ENCODE measurements around the gene TSSK2.

TSSK2 gene

GRCh38 chr22:19131685-19132015 lies 542 bp downstream of the TSSK2 start:
- POLR2A ChIA-PET = interaction anchor here (3.0 to 3.4 kb wide), 2 partner anchors 12 to 13 kb away, joined by 10 to 29 read pairs; partner anchors contain the start of gene ESS2

GRCh38 chr22:19132153-19132552 lies 1.0 kb downstream of the TSSK2 start:
- TF ChIP-seq SP1 (IDR thresholded peaks at IDR 0.05) (no peak), FOXA1 (IDR thresholded peaks at IDR 0.05) (no peak)
- POLR2A ChIA-PET = interaction anchor here (3.4 kb wide), 1 partner anchor 12 kb away, joined by 29 read pairs; the partner anchor contains the start of gene ESS2

More at GRCh38 chr22:19131685-19132015, 542 bp downstream of the TSSK2 start:
- TF ChIP-seq FOXK2 (IDR thresholded peaks at IDR 0.05) = no peak
- TF ChIP-seq LEF1 (IDR thresholded peaks at IDR 0.05; ENCODE audit: borderline replicate concordance) = no peak
- no peak for TF ChIP-seq SUZ12 (IDR thresholded peaks at IDR 0.05)
- TF ChIP-seq L3MBTL2 (conservative IDR thresholded peaks at IDR 0.05) = no peak
- TF ChIP-seq FOXA1 (IDR thresholded peaks at IDR 0.05) = no peak
- no peak for TF ChIP-seq NFRKB (IDR thresholded peaks at IDR 0.05)
- no peak for TF ChIP-seq BHLHE40 (IDR thresholded peaks at IDR 0.05; ENCODE audit: borderline replicate concordance)
- no peak for TF ChIP-seq TARDBP (IDR thresholded peaks at IDR 0.05)
- TF ChIP-seq HDGF (IDR thresholded peaks at IDR 0.05; ENCODE audit: borderline replicate concordance) = no peak
- TF ChIP-seq FOXM1 (IDR thresholded peaks at IDR 0.05; ENCODE audit: borderline replicate concordance) = no peak
- TF ChIP-seq ELF4 (IDR thresholded peaks at IDR 0.05) = no peak
- no peak for DNase-seq (ENCODE audit: extremely low spot score)
- CTCF ChIA-PET = interaction anchor here (0.6 kb wide), 1 partner anchor 38 kb away, joined by 3 read pairs; no protein-coding TSS in a partner anchor

DNA sequence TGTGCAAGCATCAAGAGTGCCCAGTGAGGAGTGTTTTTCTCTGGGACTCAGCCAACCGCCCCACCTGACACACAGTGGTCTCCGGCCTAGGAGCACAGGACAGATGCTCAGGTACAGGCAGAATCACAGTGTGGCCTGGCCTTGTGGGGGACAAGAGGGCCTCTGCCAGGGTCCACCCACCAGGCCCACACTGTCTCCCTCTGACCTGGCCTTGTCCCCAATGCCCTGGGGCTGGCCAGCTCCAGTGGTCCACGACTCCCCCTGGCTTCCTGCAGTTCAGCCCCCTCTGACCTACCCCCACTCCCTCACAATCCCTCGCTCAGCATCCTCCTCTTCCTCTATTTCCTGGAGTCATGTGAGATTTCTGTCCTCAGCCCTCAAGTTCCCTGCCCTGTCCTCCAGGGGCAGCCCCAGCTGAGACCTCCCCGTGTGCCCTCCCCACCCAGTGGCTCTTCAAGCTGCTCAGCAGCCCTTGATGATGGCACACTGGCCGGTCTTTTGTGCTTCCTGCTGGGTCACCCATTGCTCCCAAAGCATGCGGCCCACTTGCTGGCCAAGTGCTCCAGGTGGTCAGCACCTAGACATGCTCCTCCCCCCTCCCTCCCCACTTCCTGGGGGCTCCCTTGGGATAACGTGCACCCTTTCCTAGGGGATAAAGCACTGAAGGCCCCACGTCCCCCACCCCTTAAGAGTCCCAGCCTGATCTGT lies 1.7 kb downstream of the TSSK2 start:
- TF ChIP-seq SUZ12 (IDR thresholded peaks at IDR 0.05) (no peak), BHLHE40 (IDR thresholded peaks at IDR 0.05; ENCODE audit: borderline replicate concordance) (no peak), ARNT (IDR thresholded peaks at IDR 0.05) (no peak), SP1 (IDR thresholded peaks at IDR 0.05) (no peak), FOXK2 (IDR thresholded peaks at IDR 0.05) (no peak), ZNF384 (IDR thresholded peaks at IDR 0.05) (no peak)
- no peak for DNase-seq (ENCODE audit: extremely low spot score)
- POLR2A ChIA-PET = interaction anchor here (1.0 to 3.4 kb wide), 2 partner anchors 11 kb away, joined by 3 to 29 read pairs; partner anchors contain the start of genes DGCR2 and ESS2
- CTCF ChIA-PET = interaction anchor here (0.7 to 1.0 kb wide), 2 partner anchors 12 to 176 kb away, joined by 3 to 4 read pairs; partner anchors contain the start of gene ESS2

More at GRCh38 chr22:19132153-19132552, 1.0 kb downstream of the TSSK2 start:
- no peak for DNase-seq (ENCODE audit: extremely low spot score)
- CTCF ChIA-PET = interaction anchor here (0.6 to 0.7 kb wide), 2 partner anchors 37 to 176 kb away, joined by 3 read pairs; no protein-coding TSS in a partner anchor

GRCh38 chr22:19133561-19133960 lies 2.5 kb downstream of the TSSK2 start:
- POLR2A ChIA-PET = interaction anchor here (1.0 to 3.4 kb wide), 3 partner anchors 11 kb away, joined by 3 to 29 read pairs (median 7); partner anchors contain the start of genes DGCR2 and ESS2
- CTCF ChIA-PET = interaction anchor here (1.0 kb wide), 1 partner anchor 11 kb away, joined by 4 read pairs; the partner anchor contains the start of gene ESS2
- DNase-seq (ENCODE audit: extremely low spot score) = no peak
- no peak for TF ChIP-seq FOXA1 (IDR thresholded peaks at IDR 0.05)
- no peak for TF ChIP-seq SUZ12 (IDR thresholded peaks at IDR 0.05)
- TF ChIP-seq ZNF384 (IDR thresholded peaks at IDR 0.05) = no peak
- TF ChIP-seq SP1 (IDR thresholded peaks at IDR 0.05) = no peak
- no peak for TF ChIP-seq LEF1 (IDR thresholded peaks at IDR 0.05; ENCODE audit: borderline replicate concordance)
- no peak for TF ChIP-seq ARNT (IDR thresholded peaks at IDR 0.05)
- TF ChIP-seq ELF4 (IDR thresholded peaks at IDR 0.05) = no peak
- TF ChIP-seq PKNOX1 (IDR thresholded peaks at IDR 0.05) = no peak

DNA sequence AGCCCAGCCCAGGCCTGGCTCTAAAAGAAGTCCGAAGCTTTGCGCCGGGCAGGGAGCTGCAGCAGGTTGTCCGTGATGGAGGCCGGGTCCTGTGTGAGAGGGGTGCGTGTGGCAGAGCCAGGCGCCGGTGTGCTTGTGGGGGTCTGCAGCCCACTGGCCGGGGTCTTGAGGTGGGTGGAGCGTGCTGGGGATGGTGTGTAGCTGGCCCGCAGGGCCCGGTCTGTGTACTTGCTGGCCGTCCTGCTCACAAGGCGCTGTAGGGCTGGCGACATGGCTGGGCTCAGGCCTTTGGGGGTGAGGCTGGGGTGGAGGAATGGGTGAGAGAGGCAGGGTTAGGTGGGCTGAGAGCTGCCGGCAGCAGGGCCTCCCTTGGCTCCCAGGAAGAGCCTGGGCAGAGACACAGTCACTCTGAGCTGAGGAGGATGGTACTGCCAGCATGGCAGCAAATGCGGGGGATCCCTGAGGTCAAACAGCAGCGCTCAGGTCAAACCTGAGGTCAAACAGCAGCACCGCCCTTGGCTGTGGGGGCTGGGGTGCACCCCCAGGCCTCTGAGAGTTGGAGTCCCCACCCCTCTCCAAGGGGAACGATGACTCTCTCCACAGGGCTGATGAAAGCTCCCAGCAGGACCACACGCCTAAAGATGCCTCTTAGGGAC lies 3.2 kb downstream of the TSSK2 start:
- ChIA-PET POLR2A (interaction anchor here (1.3 to 3.4 kb wide), 2 partner anchors 10 to 11 kb away, joined by 7 to 29 read pairs; partner anchors contain the start of genes DGCR2 and ESS2), CTCF (no interaction called here)
- TF ChIP-seq BHLHE40 (IDR thresholded peaks at IDR 0.05; ENCODE audit: borderline replicate concordance) = no peak
- no peak for TF ChIP-seq SUZ12 (IDR thresholded peaks at IDR 0.05)
- TF ChIP-seq FOXA1 (IDR thresholded peaks at IDR 0.05) = no peak
- TF ChIP-seq FOXK2 (IDR thresholded peaks at IDR 0.05) = no peak
- no peak for TF ChIP-seq HDGF (IDR thresholded peaks at IDR 0.05; ENCODE audit: borderline replicate concordance)
- DNase-seq (ENCODE audit: extremely low spot score) = no peak

DNA sequence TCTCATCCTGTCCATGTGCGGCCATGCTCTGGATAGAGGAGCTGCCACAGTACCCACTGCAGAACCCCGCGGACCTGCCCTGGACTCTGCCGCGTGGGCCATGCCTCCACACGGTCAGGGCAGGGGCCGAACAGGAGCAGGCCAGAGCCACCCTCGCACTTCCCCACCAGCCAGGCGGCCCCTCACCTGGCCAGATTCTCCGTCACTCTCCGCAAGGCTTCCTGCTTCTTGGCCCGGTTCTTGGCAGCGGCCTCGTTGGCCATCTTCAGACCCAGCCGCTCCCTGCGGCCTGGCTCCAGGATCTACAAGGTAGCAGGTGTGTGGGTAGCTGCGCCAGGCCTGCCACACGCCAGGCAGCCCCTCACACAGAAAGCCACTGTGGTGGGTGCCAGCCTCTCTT lies 3.8 kb downstream of the TSSK2 start:
- ChIA-PET POLR2A (interaction anchor here (1.3 to 3.4 kb wide), 2 partner anchors 9 to 12 kb away, joined by 7 to 29 read pairs; partner anchors contain the start of genes DGCR2 and ESS2), CTCF (no interaction called here)
- DNase-seq (ENCODE audit: extremely low spot score) = no peak
- no peak for TF ChIP-seq SUZ12 (IDR thresholded peaks at IDR 0.05)
- TF ChIP-seq HDGF (IDR thresholded peaks at IDR 0.05; ENCODE audit: borderline replicate concordance) = no peak
- no peak for TF ChIP-seq ARNT (IDR thresholded peaks at IDR 0.05)
- TF ChIP-seq BHLHE40 (IDR thresholded peaks at IDR 0.05; ENCODE audit: borderline replicate concordance) = no peak
- no peak for TF ChIP-seq NFRKB (IDR thresholded peaks at IDR 0.05)
- no peak for TF ChIP-seq SP1 (IDR thresholded peaks at IDR 0.05)
- TF ChIP-seq FOXK2 (IDR thresholded peaks at IDR 0.05) = no peak
- no peak for TF ChIP-seq L3MBTL2 (conservative IDR thresholded peaks at IDR 0.05)
- TF ChIP-seq FOXM1 (IDR thresholded peaks at IDR 0.05; ENCODE audit: borderline replicate concordance) = no peak
- TF ChIP-seq CTBP1 (IDR thresholded peaks at IDR 0.05; ENCODE audit: borderline replicate concordance) = no peak
- TF ChIP-seq LEF1 (IDR thresholded peaks at IDR 0.05; ENCODE audit: borderline replicate concordance) = no peak
- TF ChIP-seq ZNF384 (IDR thresholded peaks at IDR 0.05) = no peak
- TF ChIP-seq FOXA1 (IDR thresholded peaks at IDR 0.05) = no peak
- no peak for TF ChIP-seq ELF4 (IDR thresholded peaks at IDR 0.05)
- TF ChIP-seq TARDBP (IDR thresholded peaks at IDR 0.05) = no peak
- no peak for TF ChIP-seq PKNOX1 (IDR thresholded peaks at IDR 0.05)

Measured in HEK293T (cell line).